ENCODE results near the gene RGS7. TPM values are rescaled to one million over a fixed set of nuclear protein-coding genes. Genes with fewer than 3 reads are reported as not detected.

Gene RGS7
- total RNA-seq, 2 donors from 2014 or later: 0.10 to 0.24 TPM

- Histone ChIP-seq H3K27me3 (no peaks in the 10 kb centered on the region), H3K9me3 (no peaks in the 10 kb centered on the region), H3K36me3 (no peaks in the 10 kb centered on the region), H3K27ac (no peak overlapping the region), H3K4me3 (no peak overlapping the region), H3K9ac (ENCODE audit: low read depth in 2 of 2, low read length in 2 of 2) (no peak overlapping the region), H3K4me1 (no peaks in the 10 kb centered on the region)
- no peak for TF ChIP-seq CTCF (IDR thresholded peaks at IDR 0.05)
- intact Hi-C loops (cut with DNase I): no loop called here
- DNase-seq: no peak
Observed at GRCh38 chr1:240800291-240800690, 556.7 kb downstream of the RGS7 start.

- intact Hi-C loops (cut with DNase I): no loop called here
- no peaks in the 10 kb centered on the region for H3K36me3 ChIP-seq
- no peak overlapping the region for H3K9ac ChIP-seq (ENCODE audit: low read depth in 2 of 2, low read length in 2 of 2)
- H3K27ac ChIP-seq: no peak overlapping the region
- no peaks in the 10 kb centered on the region for H3K4me1 ChIP-seq
- no peak overlapping the region for H3K4me3 ChIP-seq
- no peaks in the 10 kb centered on the region for H3K27me3 ChIP-seq
- no peaks in the 10 kb centered on the region for H3K9me3 ChIP-seq
- no peak for DNase-seq
- no peak for TF ChIP-seq CTCF (IDR thresholded peaks at IDR 0.05)
Observed at GRCh38 chr1:240797050-240797449, 560.0 kb downstream of the RGS7 start.

- no peak overlapping the region for H3K4me3 ChIP-seq
- H3K9ac ChIP-seq (ENCODE audit: low read depth in 2 of 2, low read length in 2 of 2): no peak overlapping the region
- H3K9me3 ChIP-seq: no peaks in the 10 kb centered on the region
- no peak for TF ChIP-seq CTCF (IDR thresholded peaks at IDR 0.05)
- H3K36me3 ChIP-seq: no peaks in the 10 kb centered on the region
- intact Hi-C loops (cut with DNase I): no loop called here
- no peaks in the 10 kb centered on the region for H3K4me1 ChIP-seq
- H3K27ac ChIP-seq: no peak overlapping the region
- H3K27me3 ChIP-seq: no peaks in the 10 kb centered on the region
- no peak for DNase-seq
Observed at GRCh38 chr1:240794046-240794843, 562.8 kb downstream of the RGS7 start.

GRCh38 chr1:240792915-240793529 lies 564.0 kb downstream of the RGS7 start:
- H3K36me3 ChIP-seq: no peaks in the 10 kb centered on the region
- H3K9me3 ChIP-seq: no peaks in the 10 kb centered on the region
- intact Hi-C loops (cut with DNase I): no loop called here
- H3K27me3 ChIP-seq: no peaks in the 10 kb centered on the region
- H3K4me1 ChIP-seq: no peaks in the 10 kb centered on the region
- no peak for DNase-seq
- no peak overlapping the region for H3K9ac ChIP-seq (ENCODE audit: low read depth in 2 of 2, low read length in 2 of 2)
- no peak overlapping the region for H3K4me3 ChIP-seq
- no peak for TF ChIP-seq CTCF (IDR thresholded peaks at IDR 0.05)
- H3K27ac ChIP-seq: no peak overlapping the region

- H3K9ac ChIP-seq (ENCODE audit: low read depth in 2 of 2, low read length in 2 of 2): no peak overlapping the region
- intact Hi-C loops (cut with DNase I): no loop called here
- H3K27ac ChIP-seq: no peak overlapping the region
- H3K27me3 ChIP-seq: no peaks in the 10 kb centered on the region
- H3K36me3 ChIP-seq: no peaks in the 10 kb centered on the region
- no peaks in the 10 kb centered on the region for H3K4me1 ChIP-seq
- no peak overlapping the region for H3K4me3 ChIP-seq
- TF ChIP-seq CTCF (IDR thresholded peaks at IDR 0.05): no peak
- no peak for DNase-seq
- H3K9me3 ChIP-seq: no peaks in the 10 kb centered on the region
Observed at GRCh38 chr1:240790856-240791255, 566.1 kb downstream of the RGS7 start.
